IPS-18c (cell line): ENCODE results near the gene GCH1.

Experiments used
- H3K4me3 ChIP-seq: 2 replicates; pipeline ENCODE4 v1.7.0; 2013; ENCODE audit warnings: low read depth, mild to moderate bottlenecking, low read length, moderate library complexity; ENCODE audit not compliant: insufficient read depth
- H3K9me3 ChIP-seq: one replicate; pipeline ENCODE4 v1.6.1; 2013; ENCODE audit warnings: mild to moderate bottlenecking, low read length, moderate library complexity; ENCODE audit not compliant: control insufficient read depth, insufficient read depth

GCH1 gene

GRCh38 chr14:54840336-54840735 is 62.3 kb downstream of the GCH1 start:
- H3K9me3 ChIP-seq: no peaks in the 10 kb centered on the region
- H3K4me3 ChIP-seq: no peak overlapping the region

DNA sequence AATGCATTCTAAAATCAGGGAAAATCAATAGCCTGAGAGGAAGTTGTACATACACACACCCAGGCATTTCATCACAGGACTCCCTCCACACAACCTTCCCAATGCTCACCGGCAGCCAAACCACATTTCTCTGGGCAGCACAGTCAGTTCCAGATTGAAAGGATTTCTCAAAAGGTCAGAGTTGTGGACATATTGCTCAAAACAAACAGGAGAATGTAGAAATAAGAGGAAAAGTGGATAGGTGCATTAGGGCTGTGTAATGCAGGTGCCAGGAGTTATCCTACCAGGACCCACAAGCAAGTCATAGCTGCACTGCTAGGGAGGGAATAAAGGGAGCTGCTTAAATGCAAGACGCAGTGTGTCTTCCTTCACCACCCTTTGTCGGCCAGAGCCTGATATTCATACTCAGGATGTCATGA is 62.9 kb downstream of the GCH1 start:
- no peak overlapping the region for H3K4me3 ChIP-seq
- no peaks in the 10 kb centered on the region for H3K9me3 ChIP-seq

- no peaks in the 10 kb centered on the region for H3K9me3 ChIP-seq
- H3K4me3 ChIP-seq: no peak overlapping the region
These were observed 63.6 kb downstream of the GCH1 start for GRCh38 chr14:54838931-54839512.

DNA sequence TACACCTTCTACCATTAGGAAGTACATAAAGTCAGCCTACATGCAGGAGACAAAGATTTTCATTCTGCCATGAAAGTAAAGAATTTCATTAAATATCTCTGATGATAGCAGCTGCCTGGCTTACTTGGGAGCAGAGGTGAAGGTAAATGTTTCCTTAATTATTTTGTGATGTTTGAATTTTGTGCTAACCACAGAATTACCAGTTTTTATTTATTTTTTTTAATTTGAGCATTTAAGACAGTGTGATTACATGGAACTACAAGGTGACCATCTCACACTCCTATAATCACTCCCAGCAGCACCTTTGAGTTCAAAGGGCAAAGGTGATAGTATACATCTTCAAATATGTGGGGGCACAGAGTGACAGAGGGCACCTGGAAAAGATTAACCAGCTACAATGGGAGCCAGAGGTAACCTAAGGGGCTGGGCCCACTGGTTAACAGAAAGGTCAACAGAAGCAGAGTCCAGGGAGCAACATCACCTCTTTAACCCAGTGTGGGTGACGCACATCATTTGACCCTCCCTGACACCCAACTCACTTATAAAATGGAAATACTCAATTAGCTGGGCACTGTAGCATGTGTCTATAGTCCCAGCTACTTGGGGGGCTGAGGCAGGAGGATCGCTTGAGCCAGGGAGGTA is 65.0 kb downstream of the GCH1 start:
- Histone ChIP-seq H3K9me3 (no peaks in the 10 kb centered on the region), H3K4me3 (no peak overlapping the region)

DNA sequence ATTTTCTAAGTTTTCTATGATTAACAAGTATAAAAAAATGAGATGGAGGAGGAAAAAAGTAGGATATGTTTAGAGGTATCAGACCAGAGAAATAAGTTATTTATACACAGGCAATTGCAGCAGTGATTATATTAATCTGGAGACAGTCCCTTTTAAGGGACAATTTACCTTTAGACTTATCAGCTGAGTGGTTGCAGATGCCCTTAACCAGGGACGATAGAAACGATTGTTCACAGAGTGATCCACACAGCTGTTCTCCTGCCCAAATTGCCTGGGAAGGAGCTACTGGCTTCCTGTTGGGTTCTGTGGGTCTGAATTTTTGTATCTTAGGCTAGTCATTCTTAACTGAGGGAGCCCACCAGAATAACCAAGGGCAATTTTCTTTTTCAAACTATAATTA is 66.4 kb downstream of the GCH1 start:
- Histone ChIP-seq H3K4me3 (no peak overlapping the region), H3K9me3 (no peaks in the 10 kb centered on the region)

- Histone ChIP-seq H3K4me3 (no peak overlapping the region), H3K9me3 (no peaks in the 10 kb centered on the region)
These were observed 67.9 kb downstream of the GCH1 start for GRCh38 chr14:54834727-54835126.

DNA sequence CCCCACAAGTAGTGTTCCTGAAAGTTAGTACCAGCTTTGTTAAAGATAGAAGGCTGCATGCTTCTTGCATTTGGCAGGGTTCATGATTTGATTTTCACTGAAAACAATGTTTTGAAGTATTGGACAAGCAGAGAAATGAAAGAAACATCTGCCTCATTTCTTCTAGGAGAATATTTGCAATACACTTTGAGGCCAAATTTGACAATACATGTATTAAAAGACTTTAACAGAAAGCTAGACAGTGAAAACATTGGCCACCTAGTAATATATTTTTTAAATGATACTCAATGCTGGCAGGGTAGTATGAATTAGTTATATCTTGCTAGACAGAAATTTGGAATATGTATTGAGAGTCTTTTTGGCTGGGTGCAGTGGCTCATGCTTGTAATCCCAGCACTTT is 68.5 kb downstream of the GCH1 start:
- no peak overlapping the region for H3K4me3 ChIP-seq
- H3K9me3 ChIP-seq: no peaks in the 10 kb centered on the region

GRCh38 chr14:54830650-54831049 is 72.0 kb downstream of the GCH1 start:
- H3K4me3 ChIP-seq: no peak overlapping the region
- no peaks in the 10 kb centered on the region for H3K9me3 ChIP-seq

GRCh38 chr14:54829486-54830224 is 73.0 kb downstream of the GCH1 start:
- Histone ChIP-seq H3K9me3 (no peaks in the 10 kb centered on the region), H3K4me3 (no peak overlapping the region)

GRCh38 chr14:54828037-54828436 is 74.6 kb downstream of the GCH1 start:
- no peak overlapping the region for H3K4me3 ChIP-seq

DNA sequence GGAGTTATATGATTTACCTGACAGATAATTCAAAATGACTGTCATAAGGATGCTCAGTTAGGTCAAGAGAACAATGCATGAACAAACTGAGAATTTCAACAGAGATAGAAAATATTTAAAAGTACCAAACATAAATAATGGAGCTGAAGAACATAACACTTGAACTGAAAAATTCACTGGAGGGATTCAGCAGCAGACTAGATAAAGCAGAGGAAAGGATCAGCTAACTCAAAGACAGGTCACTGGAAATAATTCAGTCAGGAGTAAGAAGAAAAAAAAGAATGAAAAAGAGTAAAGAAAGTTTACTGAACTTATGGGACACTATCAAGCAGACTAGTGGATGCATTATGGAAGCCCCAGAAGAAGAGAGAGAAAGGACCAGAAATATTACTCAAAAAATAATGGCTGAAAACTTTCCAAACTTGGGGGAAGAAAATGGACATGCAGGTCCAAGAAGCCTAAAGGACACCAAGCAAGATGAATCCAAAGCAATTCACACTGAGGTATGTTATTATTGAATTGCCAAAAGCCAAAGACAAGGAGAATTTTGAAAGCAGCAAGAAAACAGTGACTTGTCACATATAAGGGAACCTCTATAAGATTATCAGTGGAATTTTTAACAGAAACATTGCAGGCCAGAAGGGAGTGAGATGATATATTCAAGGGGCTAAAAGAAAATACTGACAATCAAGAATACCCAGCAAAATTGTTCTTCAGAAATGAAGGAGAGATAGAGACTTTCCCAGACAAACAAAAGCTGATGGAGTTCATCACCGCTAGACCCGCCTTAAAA is 78.7 kb downstream of the GCH1 start:
- Histone ChIP-seq H3K4me3 (no peak overlapping the region), H3K9me3 (peaks cover 2% of the 10 kb centered on the region)

More at GRCh38 chr14:54828037-54828436, 74.6 kb downstream of the GCH1 start:
- H3K9me3 ChIP-seq: no peaks in the 10 kb centered on the region

DNA sequence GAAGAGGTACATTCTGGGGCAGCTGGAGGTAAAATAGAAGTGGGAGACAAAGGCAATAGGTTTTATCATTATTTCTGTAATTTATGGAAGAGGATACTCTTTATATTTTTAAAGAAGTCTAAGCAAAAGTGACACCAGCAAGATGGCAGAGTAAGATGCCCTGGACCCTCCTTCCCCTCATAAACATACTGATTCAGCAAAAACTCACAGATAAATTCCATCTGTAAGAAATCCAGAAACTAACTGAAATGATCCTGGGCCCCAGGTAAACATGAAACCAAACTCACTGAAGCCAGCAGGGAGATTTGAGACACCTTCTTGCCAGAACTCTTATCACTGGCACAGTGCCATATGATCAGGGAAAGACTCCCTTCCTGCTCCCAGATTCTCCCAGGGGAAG is 79.9 kb downstream of the GCH1 start:
- Histone ChIP-seq H3K9me3 (peaks cover 2% of the 10 kb centered on the region), H3K4me3 (no peak overlapping the region)

GRCh38 chr14:54818201-54819133 is 84.2 kb downstream of the GCH1 start:
- no peak overlapping the region for H3K4me3 ChIP-seq
- peaks cover 2% of the 10 kb centered on the region for H3K9me3 ChIP-seq

DNA sequence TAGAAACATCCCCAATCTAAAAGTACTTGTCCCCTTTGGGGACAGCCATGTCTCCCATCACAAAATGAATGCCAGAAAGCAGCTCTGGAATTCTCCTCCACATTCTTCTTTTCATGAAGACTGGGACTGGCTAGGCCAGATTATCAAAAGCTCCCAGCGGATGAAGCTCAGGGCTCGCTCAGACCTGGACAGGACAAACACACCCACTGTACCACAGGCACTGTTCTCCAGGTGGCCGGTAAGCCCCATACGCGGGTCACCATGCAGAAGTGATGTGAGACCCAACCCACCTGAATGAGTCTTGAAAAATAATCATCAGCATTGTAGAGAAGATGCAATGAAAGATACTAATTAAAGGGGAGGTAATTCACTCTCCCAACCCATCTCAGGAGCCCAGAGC is 85.1 kb downstream of the GCH1 start:
- no peak overlapping the region for H3K4me3 ChIP-seq
- peaks cover 2% of the 10 kb centered on the region for H3K9me3 ChIP-seq

GRCh38 chr14:54816450-54816849 is 86.2 kb downstream of the GCH1 start:
- Histone ChIP-seq H3K9me3 (peaks cover 2% of the 10 kb centered on the region), H3K4me3 (no peak overlapping the region)

DNA sequence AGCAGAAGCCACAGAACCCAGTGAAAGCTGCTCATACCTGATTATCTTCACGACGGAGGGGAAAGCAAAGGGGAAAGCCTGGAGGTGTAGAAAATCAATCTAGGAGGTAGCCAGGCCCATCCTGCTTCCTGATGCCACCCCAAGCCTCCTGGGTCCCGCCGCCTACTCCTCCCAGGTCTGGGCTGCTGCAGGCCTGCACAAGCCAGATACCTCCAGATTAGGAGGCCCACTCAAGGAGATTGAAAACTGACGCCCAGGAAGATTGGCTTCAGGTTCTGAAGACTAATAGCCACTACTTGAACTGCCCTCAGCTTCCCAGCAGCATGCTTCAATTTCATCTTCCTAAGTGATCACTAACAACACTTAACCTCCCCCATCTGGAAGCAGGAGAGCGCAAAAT is 87.1 kb downstream of the GCH1 start:
- H3K4me3 ChIP-seq: no peak overlapping the region
- H3K9me3 ChIP-seq: peaks cover 2% of the 10 kb centered on the region

GRCh38 chr14:54815016-54815415 is 87.6 kb downstream of the GCH1 start:
- H3K9me3 ChIP-seq: peaks cover 2% of the 10 kb centered on the region

More at GRCh38 chr14:54815016-54815415, 87.6 kb downstream of the GCH1 start:
- no peak overlapping the region for H3K4me3 ChIP-seq
